DMS114 treated with DMSO at 0.1 percent for 48 hours (cell line): Measurements from ENCODE around the gene MTG2.

Experiments
- DNase-seq: peaks from one replicate; lab custom pipeline; 2025; ENCODE audit not compliant: unreplicated experiment; lab: John Stamatoyannopoulos, UW

Gene MTG2

DNA sequence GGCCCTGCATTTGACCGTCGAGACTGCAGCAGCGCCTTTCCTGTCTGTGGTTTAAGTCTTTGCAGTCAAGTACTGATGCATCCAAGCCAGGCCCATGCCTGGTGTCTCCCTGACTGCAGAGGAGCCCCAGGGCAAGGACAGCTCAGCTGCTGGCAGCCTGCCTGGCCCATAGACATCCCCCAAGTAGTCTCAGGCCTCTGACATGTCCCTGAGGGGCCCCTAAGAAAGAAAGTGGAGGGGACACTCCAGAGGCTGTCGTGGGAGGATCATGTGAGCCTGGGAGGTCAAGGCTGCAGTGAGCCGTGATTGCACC is 19.2 kb downstream of the MTG2 start:
- DNase-seq: no peak

DNA sequence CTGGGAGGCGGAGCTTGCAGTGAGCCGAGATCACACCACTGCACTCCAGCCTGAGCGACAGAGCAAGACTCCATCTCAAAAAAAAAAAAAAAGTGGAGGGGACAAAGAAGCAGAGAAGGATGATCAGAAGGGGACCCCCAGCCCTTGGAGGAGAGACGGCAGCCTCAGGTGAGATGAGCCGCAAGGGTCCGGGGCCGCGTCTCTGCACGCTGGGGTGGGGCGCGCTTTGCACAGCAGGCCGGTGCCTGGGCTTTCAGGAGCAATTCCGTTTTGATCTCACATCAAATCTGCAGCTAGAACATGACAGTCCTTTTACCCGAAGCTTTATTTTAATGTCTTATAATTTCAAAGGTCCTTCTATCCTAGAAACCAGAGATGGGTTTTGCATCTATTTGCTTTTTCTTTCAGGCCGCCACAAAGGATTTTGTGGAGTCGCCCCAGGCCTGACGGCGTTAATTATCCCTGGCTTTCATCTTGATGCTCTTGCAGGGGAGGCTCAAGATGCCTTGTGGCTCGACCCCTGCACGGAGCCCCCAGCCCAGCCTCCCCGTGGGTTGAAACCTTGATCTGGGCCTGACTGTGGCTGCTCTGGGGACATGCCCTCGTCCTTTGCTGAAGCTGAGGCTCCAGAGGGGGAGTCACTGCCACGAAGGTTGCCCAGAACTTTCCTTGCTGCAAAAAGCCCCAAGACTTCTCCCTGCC is 20.0 kb downstream of the MTG2 start:
- no peak for DNase-seq

DNA sequence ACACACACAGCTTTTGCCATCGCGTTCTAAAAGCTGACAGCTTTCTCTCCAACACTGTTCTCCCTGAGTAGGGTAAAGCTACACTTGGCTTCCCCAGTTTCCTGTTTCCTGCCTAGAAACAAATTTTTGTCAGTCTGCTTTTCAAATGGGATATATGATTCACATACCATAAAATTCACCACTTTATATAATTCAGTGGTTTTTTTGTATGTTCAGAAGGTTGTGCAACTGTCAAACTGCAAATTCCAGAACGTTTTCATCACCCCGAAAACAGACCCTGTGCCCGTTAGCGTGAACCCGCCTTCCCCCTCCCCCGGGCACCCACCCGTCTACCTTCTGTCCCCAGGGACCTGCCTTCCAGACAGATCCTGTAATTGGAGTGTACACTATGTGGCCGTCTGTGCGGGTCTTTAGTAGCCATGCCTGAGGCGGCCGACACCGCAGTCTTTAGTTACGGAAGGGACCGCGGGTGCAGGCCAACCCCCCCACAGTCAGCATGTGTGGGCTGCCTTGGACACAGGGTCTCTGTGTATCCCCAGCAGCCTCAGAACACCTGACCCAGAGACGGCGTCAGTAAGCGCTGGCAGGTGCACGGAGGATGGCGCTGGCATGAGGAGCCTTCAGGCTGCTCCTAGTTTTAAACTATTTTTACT is 20.7 kb downstream of the MTG2 start:
- DNase-seq: no peak

DNA sequence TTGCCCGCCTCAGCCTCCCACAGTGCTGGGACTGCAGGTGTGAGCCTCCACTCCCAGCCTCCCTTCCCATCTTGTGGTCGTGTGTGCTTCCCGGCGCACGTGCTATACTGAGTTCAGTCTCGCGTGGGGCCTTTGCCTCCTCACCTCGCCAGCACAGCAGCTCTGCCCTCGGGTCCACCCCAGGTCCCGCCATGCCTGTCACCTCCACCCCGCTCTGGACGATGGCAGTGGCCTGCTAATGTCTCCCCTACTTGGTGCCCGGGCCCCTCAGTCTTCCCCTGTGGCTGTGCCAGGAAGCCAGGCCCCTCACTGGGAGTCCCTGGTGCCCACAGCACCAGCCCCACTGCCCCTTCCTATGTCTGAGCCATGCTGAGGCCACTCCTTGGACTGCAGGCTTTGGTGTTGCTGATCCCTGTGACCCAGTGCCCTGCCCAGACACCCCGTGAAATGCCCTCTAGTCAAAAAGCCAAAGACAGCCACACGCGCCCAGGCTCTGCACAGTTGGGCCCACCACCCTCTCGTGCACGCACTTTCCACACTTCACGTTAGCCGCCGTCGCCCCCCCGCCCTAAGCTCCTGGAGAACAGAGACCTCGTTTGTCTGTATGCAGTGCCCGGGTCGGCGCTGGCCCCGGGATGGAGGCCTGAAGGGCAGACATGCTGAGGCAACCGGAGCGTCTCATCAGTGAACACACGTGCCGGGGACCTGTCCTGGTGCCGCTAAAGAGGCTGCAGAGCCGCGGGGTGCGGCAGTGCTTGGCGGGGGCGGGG is 23.0 kb downstream of the MTG2 start:
- DNase-seq: no peak

DNA sequence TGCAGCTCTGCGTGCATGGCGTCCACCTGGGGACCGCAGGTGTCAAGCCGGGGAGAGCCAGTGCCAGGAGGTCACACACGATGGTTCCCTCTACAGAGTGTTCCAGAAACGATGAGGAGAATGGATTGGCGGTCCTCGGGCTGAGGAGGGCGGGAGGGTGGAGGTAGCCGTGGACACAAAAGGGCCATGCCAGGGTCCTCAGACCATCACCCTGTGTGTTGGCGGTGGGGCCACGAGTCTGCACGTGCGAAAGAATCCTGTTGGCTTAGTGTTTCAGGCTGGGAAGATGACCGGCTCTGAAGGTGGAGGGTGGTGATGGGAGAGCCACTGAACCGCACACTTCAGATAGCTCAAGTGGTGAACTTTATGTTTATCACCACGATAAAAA is 23.6 kb downstream of the MTG2 start:
- no peak for DNase-seq

DNA sequence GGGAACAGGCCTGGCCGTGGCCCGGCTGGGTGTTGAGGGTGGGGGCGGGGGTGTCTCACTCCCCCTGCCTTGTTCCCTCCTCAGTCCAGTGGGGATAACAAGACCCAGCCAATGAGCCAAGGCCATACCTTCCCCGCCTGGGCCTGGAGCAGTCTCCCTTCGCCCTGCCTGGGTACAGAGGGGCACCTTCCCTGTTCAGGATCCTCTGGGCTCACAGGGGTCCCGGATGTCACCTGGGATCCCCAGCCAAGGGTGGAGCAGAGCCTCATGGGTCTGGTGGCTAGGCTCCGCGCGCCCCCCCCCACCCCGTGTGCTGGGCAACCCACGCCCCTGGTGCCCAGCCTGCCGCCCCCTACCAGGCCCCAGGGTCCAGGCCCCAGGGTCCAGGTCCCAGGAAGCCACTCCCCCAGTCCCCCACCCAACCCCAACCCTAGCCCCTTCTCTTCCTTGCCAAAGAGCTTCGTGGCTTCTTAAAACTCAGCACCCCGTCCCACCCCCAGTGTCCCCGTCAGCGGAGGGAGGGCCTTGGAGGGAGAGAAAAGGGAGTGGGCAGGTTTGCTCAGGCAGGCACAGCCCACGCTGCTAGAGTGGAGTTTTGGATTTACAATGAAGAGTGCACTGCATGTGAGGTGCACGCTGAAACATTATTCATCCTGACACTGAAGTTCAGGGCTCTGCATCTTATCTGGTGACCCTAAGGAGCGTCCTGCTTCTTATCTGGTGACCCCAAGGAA is 25.4 kb downstream of the MTG2 start:
- no peak for DNase-seq

DNA sequence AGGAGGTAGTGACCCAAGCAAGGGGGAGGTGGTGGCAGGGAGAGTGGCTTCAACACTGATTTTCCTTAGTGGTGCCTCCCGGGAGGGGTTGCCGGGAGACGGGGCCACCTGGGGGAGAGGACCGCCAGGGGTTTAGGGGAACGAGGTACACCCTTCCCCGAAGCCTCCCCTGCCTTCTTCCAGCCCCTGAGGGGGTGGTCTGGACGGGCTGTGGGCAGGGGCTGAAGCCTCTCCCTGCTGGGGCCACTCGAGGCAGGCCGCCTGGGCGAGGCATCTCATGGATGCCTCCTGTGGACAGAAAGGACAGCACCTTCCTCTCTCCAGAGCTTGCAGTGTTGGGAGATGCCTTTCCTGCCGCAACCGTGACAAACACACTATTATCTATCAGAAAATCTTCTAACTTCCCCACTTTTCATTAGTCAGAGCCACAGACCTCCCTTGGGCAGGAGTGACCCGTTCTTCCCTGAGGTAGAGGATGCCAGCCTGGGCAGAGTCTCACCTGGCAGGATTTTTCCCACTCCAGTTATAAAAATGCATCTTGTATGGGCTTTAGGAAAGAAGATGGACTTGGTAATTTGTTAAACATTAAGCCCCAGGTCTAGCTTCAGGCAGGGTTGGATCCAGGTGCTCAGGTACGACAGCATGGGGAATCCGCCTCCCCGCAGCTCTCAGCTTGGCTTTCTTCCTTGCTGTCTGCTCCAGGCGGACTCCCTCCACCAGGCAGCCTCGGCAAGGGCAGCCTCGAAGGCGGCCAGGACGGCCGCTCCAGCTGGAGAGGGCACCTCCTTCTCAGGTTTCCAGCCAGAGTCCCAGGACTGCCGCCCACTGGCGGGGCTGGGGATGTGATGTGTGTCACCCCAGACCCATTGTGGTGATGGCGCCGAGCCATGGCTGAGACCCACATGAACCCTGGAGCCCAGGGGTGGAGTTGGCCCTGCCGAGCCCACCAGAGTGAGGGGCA is 26.2 kb downstream of the MTG2 start:
- no peak for DNase-seq

DNA sequence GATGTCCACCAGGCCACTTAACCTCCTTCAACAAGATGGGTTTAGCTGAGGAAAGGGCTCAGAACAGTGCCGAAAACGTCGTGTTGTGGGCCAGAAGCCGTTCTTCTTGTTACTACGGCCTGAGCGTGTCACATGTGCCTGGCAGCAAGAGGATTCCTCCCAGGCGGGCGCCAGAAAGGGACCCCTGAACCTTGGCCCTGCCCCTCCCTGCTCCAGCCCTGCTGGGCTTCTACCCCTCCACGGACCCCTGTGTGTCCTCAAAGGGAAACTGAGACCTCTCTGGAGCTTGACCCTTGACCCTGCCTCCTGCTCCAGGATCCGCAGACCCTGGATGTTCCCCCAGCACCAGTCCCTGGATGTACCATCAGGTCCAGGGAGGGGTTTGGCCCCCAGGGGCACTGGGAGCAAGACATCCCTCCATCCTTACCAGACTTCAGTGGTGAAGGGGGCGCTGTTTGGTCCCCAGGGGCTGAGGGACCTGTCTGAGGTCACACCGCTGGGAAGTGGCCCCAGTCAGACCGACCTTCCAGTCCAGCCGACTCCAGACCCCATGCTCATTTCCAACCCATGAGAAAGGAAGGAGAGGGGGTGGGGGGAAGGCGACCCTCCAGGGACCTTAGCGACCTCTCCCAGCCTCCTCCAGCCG is 27.1 kb downstream of the MTG2 start:
- no peak for DNase-seq

DNA sequence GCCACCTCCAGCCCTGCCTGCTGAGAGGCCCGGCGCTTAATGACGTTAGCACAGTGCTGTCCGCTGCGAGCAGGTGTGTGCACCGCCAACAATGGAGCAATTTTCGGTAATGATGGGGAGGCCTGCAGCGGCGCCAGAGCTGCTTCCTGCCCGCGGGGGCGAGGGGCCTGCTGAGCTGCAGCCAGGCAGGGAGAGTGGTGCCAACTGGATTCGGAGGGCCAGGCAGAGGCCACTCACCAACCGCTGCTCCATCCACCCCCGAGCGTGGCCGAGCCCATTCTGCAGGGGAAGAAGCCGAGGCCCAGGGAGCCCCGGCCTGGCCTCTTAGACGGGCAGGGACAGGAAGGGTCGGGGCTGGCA is 27.6 kb downstream of the MTG2 start:
- no peak for DNase-seq

DNA sequence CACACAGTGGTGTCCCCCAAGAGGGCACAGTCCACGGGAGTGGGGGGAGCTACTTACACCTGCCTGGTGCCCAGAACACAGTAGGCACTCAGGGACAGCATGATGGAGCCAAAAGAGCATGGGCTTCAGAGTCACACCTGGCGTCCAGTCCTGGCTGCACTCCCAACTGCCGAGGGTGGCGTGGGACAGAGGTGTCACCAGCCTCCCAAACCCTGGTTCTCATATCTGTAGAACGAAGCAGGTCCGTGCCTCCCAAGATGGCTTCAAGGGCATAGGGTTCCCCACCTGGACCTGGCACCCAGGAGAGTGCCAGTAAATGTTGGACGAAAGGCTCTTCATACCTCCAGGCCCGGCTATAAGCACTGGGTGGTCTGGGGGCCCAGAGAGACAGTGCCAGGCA is 28.4 kb downstream of the MTG2 start:
- no peak for DNase-seq

DNA sequence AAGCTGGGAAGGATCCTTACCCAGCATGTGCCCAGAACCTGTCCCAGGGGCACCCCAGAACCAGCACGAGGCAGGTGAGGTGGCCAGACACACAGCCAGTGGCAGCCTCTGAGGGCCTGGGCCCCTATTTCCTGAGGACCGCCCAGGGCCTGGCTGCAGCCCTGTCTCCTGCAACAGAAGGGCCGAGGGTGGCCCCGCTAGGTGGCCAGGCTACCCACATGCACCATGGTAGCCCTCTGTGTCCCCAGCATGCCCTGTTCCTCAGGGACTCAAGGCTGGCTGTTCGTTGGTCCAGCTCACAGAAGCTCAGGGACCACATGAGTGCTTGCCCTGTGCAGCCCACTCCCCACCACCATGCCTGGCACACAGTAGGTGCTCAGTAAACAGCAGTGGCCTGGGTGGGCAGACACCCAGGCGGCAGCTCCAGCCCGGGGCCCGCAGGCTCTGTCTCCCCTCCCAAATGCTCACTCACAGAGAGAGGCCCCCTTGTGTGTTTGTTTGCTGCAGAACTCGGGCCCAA is 29.0 kb downstream of the MTG2 start:
- DNase-seq: no peak

DNA sequence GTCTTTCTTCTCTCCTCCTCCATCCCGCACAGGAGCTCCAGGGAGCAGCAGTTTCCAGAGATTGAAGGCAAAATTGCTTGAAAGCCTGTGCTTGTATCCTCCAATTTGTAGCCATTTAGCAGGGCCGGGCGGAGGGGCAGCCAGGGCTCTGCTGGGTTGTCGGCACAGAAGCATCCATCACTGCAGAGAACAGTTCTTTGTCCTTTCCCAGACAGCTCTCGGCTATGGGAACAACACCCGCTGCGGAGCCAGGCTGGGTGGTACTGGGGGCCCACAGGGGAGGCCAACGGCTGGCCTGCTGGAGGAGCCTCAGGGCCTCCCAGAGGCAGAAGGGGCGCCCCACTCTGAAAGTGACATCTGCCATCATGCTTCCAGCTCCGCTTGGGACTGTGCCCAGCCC is 29.5 kb downstream of the MTG2 start:
- no peak for DNase-seq

DNA sequence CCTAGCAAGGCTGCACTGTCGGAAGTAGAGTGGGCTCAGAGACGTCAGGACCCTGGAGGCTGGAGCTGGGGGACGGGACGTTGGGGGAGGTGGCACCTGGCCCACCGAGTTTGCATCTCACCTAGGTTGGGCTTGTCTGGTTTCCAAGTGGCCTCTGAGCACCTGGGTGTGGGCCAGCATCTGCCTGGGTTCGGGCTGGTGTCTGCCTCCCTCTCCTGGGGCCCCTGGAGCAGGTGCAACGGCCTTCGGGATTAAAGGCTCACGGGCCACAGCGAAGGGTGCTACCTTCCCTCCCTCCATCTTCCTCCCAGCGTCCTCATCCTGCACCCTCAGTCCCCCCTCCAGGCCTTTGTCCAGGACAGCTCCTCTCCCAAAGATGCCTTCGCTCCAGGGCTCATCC is 31.2 kb downstream of the MTG2 start:
- no peak for DNase-seq

DNA sequence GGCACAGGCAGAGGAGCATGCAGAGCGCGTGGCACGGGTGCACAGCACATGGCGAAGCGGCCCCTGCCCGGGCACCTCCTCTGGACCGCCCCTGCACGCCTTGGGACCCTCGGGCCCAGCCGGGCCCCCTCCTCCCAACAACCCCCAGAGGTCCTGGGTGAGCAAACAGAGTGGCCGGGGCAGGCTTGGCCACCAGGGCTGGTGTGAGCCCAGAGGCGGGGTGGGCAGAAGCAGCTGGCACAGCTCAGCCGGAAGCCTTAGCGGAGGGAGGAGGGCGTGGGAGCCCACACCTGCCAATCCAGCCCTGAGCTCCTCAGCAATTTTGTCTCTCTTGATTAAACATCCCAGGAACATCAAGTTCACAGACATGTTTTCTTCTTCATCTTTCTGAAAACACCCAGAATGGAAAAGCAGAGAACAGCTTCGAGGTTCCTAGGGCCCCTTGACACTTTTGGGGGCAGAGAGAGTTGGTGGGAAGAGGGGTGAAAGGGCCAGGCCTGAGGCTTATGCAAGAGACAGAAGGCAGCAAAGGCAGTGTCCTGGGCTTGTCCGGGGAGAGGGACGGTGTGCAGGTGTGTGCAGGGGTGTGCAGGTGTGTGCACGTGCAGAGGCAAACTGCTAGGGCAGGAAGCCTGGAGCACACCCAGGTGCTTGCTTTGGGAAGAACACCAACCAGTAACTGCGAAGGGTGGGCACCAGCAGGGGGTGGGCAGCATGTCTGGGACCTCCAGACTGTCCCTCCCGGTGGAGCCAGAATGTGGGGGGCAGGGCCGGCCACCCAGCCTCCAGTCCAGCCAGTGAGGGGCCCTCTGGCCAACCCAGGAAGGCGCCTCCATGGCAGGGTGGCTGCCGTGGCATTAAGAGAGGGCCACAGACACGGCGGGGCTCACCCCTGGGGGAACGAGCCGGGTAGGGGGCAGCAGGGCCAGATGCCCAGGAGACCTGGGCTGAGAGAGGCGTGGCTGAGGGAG is 32.5 kb downstream of the MTG2 start:
- DNase-seq: no peak

DNA sequence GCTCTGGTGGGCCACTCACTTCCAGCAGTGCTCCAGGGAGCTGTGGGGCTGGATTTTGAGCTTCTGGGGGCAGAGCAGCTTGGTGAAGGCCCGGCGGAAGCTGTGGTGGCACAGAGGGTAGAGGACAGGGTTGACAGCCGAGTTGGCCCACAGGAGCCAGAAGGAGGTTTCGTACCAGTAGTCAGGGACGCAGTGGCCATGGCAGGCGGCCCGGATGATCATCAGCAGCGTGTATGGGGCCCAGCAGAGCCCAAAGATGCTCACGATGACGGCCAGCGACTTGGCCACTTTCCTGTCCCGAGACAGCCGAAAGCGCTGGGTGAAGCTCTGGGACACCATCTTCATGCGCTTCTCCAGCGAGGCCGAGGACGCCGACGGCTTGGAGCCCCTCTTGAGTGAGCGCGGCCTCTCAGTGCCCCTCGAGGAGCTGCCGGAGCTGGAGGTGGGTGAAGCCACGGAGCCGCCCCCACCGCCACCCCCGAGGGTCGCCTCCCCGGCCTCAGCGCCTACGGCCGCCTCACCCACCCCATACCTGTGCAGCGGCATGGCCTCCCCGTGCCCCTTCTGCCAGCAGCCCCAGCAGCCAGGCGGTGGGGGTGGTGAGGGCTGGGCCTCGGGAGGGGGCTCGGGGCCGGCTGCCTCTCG is 33.3 kb downstream of the MTG2 start:
- no peak for DNase-seq

DNA sequence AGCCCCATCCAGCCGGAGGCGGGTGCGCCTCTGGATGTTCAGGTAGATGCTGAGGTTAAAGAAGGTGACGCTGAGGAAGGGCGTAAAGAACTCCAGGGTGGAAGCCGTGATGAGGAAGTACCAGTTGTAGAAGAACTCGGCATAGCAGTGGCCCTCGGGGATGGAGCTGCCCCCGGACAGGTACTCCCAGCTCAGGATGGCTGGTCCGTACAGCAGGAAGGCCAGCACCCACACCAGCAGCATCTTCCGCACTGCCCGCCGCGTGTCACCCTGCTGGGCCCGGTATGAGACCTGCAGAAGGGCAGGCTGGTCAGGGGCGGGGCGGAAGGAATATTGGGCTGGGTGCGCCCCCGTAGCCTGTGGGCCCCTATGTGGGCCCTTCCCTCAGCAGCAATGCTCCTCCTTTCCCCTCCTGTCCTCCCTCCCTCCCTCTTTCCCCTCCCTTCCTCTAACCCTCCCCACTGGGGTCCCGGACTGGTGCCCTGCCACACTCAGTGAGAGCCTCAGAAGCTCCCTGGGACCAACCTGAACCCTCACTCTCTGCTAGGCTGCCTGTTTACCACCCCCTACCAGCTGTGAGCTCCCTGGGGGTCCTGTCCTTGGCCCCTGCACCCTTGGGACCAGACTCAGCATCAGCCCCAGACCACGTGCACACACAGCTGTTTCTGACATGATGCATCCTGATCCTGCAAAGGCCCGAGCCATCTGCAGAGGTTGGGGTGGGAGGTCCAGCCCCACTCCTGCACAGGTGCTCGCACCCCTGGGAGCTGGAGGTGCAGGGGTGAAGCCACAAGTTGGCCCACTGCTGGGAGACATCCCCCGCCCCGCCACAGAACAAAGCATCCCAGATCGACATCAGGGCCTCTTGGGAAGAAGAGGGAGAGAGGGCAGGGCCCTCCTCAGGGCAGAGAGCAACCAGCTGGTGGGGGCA is 34.1 kb downstream of the MTG2 start:
- DNase-seq: no peak
